Measurements from ENCODE around the gene ZCCHC3. TPM values are rescaled to one million over a fixed set of nuclear protein-coding genes. Genes with fewer than 3 reads are reported as not detected.

Gene ZCCHC3
- total RNA-seq, 4 donors from 2014 or later = 13.3 to 29.9 (median 19.7) TPM

GRCh38 chr20:272718-273117 is 24.7 kb upstream of the ZCCHC3 start:
- no peak overlapping the region for H3K27ac ChIP-seq (replicated peaks in 1 of 4)
- peaks cover 8 to 30% (median 25%) of the 10 kb centered on the region in 4 donors for H3K36me3 ChIP-seq
- TF ChIP-seq EP300 (IDR thresholded peaks at IDR 0.05) (no peak), POLR2AphosphoS5 (IDR thresholded peaks at IDR 0.05) (no peak), POLR2A (IDR thresholded peaks at IDR 0.05; ENCODE audit: low read depth) (no peak), CTCF (IDR thresholded peaks at IDR 0.05) (no peak)
- H3K4me1 ChIP-seq = no peaks in the 10 kb centered on the region
- no peaks in the 10 kb centered on the region for H3K9me3 ChIP-seq
- DNase-seq (ENCODE audit: extremely low spot score) = no peak
- no peak overlapping the region for H3K4me3 ChIP-seq
- intact Hi-C loops (cut with DNase I) = no loop called here
- H3K27me3 ChIP-seq = no peaks in the 10 kb centered on the region

GRCh38 chr20:273884-274283 is 23.5 kb upstream of the ZCCHC3 start:
- intact Hi-C loops (cut with DNase I) = no loop called here
- Histone ChIP-seq H3K27ac (replicated peaks in 1 of 4) (no peak overlapping the region), H3K27me3 (no peaks in the 10 kb centered on the region), H3K36me3 (peaks cover 8 to 40% (median 34%) of the 10 kb centered on the region in 4 donors), H3K9me3 (no peaks in the 10 kb centered on the region), H3K4me3 (no peak overlapping the region), H3K4me1 (no peaks in the 10 kb centered on the region)
- 80% methylated on average over 3 of the region's 3 CpGs for WGBS
- DNase-seq (ENCODE audit: extremely low spot score) = no peak
- TF ChIP-seq POLR2AphosphoS5 (IDR thresholded peaks at IDR 0.05) (no peak), CTCF (IDR thresholded peaks at IDR 0.05) (no peak), EP300 (IDR thresholded peaks at IDR 0.05) (no peak), POLR2A (IDR thresholded peaks at IDR 0.05; ENCODE audit: low read depth) (no peak)

DNA sequence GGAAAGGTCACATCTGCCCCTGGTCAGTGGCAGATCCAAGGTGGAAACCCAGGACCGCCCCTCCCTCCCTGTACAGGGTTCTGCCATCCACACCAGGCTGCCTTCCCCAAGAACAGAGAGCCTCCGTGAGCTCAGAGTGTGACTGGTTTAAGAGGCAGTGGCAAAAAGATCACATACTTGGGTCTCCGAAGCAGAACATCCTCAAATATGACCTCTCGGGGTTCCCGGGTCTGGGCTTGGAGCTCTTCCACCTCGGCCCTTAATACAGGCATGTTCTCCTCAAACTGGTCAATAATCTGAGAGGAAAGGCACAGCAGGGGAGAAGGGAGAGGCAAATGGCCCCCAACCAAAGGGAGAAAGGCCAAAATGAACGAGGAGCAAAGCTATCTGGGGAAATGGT is 21.6 kb upstream of the ZCCHC3 start:
- intact Hi-C loops (cut with DNase I) = no loop called here
- TF ChIP-seq POLR2AphosphoS5 (IDR thresholded peaks at IDR 0.05) (no peak), POLR2A (IDR thresholded peaks at IDR 0.05; ENCODE audit: low read depth) (no peak), EP300 (IDR thresholded peaks at IDR 0.05) (no peak), CTCF (IDR thresholded peaks at IDR 0.05) (no peak)
- no peaks in the 10 kb centered on the region for H3K9me3 ChIP-seq
- 91% methylated on average over 7 of the region's 7 CpGs for whole genome bisulfite sequencing
- no peaks in the 10 kb centered on the region for H3K27me3 ChIP-seq
- H3K27ac ChIP-seq (replicated peaks in 1 of 4) = no peak overlapping the region
- peaks cover 8 to 47% (median 38%) of the 10 kb centered on the region in 4 donors for H3K36me3 ChIP-seq
- H3K4me3 ChIP-seq = no peak overlapping the region
- H3K4me1 ChIP-seq = no peaks in the 10 kb centered on the region
- no peak for DNase-seq (ENCODE audit: extremely low spot score)

- no peaks in the 10 kb centered on the region for H3K9me3 ChIP-seq
- H3K36me3 ChIP-seq = peaks cover 8 to 58% (median 47%) of the 10 kb centered on the region in 4 donors
Measured at GRCh38 chr20:276620-277495, 20.5 kb upstream of the ZCCHC3 start.

More at GRCh38 chr20:276620-277495, 20.5 kb upstream of the ZCCHC3 start:
- TF ChIP-seq CTCF (IDR thresholded peaks at IDR 0.05) = no peak
- Histone ChIP-seq H3K4me3 (no peak overlapping the region), H3K4me1 (no peaks in the 10 kb centered on the region), H3K27me3 (no peaks in the 10 kb centered on the region), H3K27ac (replicated peaks in 1 of 4) (no peak overlapping the region)
- DNase-seq (ENCODE audit: extremely low spot score) = no peak
- WGBS = 95% methylated on average over 12 of the region's 12 CpGs
- intact Hi-C loops (cut with DNase I) = no loop called here

All from esophagus muscularis mucosa (tissue), 4 donors.